GM23338 (cell line): Measurements from ENCODE around the gene NR2E3. TPM values are rescaled to one million over a fixed set of nuclear protein-coding genes. Genes with fewer than 3 reads are reported as not detected.

Experiments
- ATAC-seq: fragments of 200-7000 bp; cut with Tn5 transposase; 3 replicates; pipeline ENCODE4 v1.9.1; 2020
- DNase-seq: peaks from one replicate; pipeline ENCODE4 v3.0.0-alpha.2; 2015; ENCODE audit warnings: low spot score
- H2AFZ ChIP-seq: fragments of 200-600 bp; sonication (generic); 2 replicates; pipeline ENCODE4 v1.8.0; 2016; ENCODE audit warnings: antibody characterized with exemption, mild to moderate bottlenecking, moderate library complexity
- H3F3A ChIP-seq: fragments of 200-600 bp; sonication (generic); replicated peaks from 2 replicates; pipeline ENCODE4 v1.8.0; 2017; ENCODE audit warnings: antibody characterized with exemption, mixed run types, low read depth
- H3K27ac ChIP-seq: fragments of 200-600 bp; sonication (generic); 2 replicates; pipeline ENCODE4 v1.6.1; 2016; ENCODE audit warnings: low read depth
- H3K27me3 ChIP-seq: fragments of 200-600 bp; sonication (generic); 2 replicates; pipeline ENCODE4 v1.8.0; 2016; ENCODE audit warnings: mild to moderate bottlenecking, mixed run types, moderate library complexity; ENCODE audit not compliant: insufficient read depth
- H3K36me3 ChIP-seq: fragments of 200-600 bp; sonication (generic); 2 replicates; pipeline ENCODE4 v1.8.0; 2016; ENCODE audit warnings: mild to moderate bottlenecking; ENCODE audit not compliant: insufficient read depth
- H3K4me1 ChIP-seq: fragments of 200-600 bp; sonication (generic); 2 replicates; pipeline ENCODE4 v1.8.0; 2016; ENCODE audit warnings: mild to moderate bottlenecking, moderate library complexity; ENCODE audit not compliant: insufficient read depth
- H3K4me2 ChIP-seq: fragments of 200-600 bp; sonication (generic); 2 replicates; pipeline ENCODE4 v1.7.1; 2017; ENCODE audit warnings: mixed run types
- H3K4me3 ChIP-seq: fragments of 200-600 bp; sonication (generic); 2 replicates; pipeline ENCODE4 v1.6.1; 2016; ENCODE audit warnings: mixed run types
- H3K79me2 ChIP-seq: fragments of 200-600 bp; sonication (generic); replicated peaks from 2 replicates; pipeline ENCODE4 v1.8.0; 2017; ENCODE audit warnings: mild to moderate bottlenecking; ENCODE audit not compliant: insufficient read depth
- H3K9me2 ChIP-seq: fragments of 200-600 bp; sonication (generic); 2 replicates; pipeline ENCODE4 v1.8.0; 2017; ENCODE audit not compliant: insufficient read depth
- H4K20me1 ChIP-seq: fragments of 200-600 bp; sonication (generic); replicated peaks from 2 replicates; pipeline ENCODE4 v1.8.0; 2017; ENCODE audit warnings: mild to moderate bottlenecking; ENCODE audit not compliant: insufficient read depth
- H3K27ac Mint-ChIP-seq: 2 replicates; pipeline ENCODE4 v1.8.0; 2020; ENCODE audit warnings: inconsistent platforms, mild to moderate bottlenecking, moderate library complexity, mixed read lengths
- H3K27me3 Mint-ChIP-seq: 3 replicates; pipeline ENCODE4 v1.8.0; 2022; ENCODE audit warnings: low read depth, mild to moderate bottlenecking, moderate library complexity, mixed read lengths, inconsistent platforms; ENCODE audit not compliant: insufficient read depth, poor library complexity
- H3K36me3 Mint-ChIP-seq: 3 replicates; pipeline ENCODE4 v1.8.0; 2021; ENCODE audit warnings: low read depth, mild to moderate bottlenecking, inconsistent platforms, moderate library complexity, mixed read lengths
- H3K4me1 Mint-ChIP-seq: 3 replicates; pipeline ENCODE4 v1.8.0; 2020; ENCODE audit warnings: mild to moderate bottlenecking, inconsistent platforms, mixed read lengths
- H3K4me3 Mint-ChIP-seq: 3 replicates; pipeline ENCODE4 v1.8.0; 2021; ENCODE audit warnings: moderate library complexity, mild to moderate bottlenecking, inconsistent platforms, mixed read lengths
- H3K9me3 Mint-ChIP-seq: 3 replicates; pipeline ENCODE4 v1.8.0; 2020; ENCODE audit warnings: moderate library complexity, mild to moderate bottlenecking, inconsistent platforms, mixed read lengths
- CREB1 ChIP-seq: fragments of 250-450 bp; sonication (Bioruptor Pico); IDR thresholded peaks from 2 replicates; pipeline ENCODE4 v1.5.0; 2020; ENCODE audit warnings: low read depth, mild to moderate bottlenecking, moderate library complexity
- EZH2 ChIP-seq: fragments of 200-600 bp; sonication (generic); IDR thresholded peaks from one replicate; pipeline ENCODE4 v1.8.0; 2017; ENCODE audit warnings: antibody characterized with exemption, mild to moderate bottlenecking, low read depth; ENCODE audit not compliant: unreplicated experiment
- EZH2phosphoT487 ChIP-seq: fragments of 200-600 bp; sonication (generic); IDR thresholded peaks from one replicate; pipeline ENCODE4 v1.8.1; 2018; ENCODE audit warnings: antibody characterized with exemption; ENCODE audit not compliant: unreplicated experiment
- JUNB ChIP-seq: IDR thresholded peaks from one replicate; pipeline ENCODE4 v1.6.1; 2016; ENCODE audit warnings: antibody characterized with exemption; ENCODE audit not compliant: unreplicated experiment
- NANOG ChIP-seq: IDR thresholded peaks from 2 replicates; pipeline ENCODE4 v1.6.1; 2016; ENCODE audit warnings: antibody characterized with exemption, borderline replicate concordance
- STAT1 ChIP-seq: IDR thresholded peaks from one replicate; pipeline ENCODE4 v1.6.1; 2016; ENCODE audit warnings: antibody characterized with exemption; ENCODE audit not compliant: unreplicated experiment
- ZNF114 ChIP-seq: fragments of 250-450 bp; sonication (Bioruptor Pico); IDR thresholded peaks from 2 replicates; pipeline ENCODE4 v1.5.0; 2020; ENCODE audit warnings: mild to moderate bottlenecking, moderate library complexity
- polyA plus RNA-seq: library from polyadenylated mRNA; unstranded; fragments of >200 nt; fragmentation: Nextera tagmentation; extraction: Ambion mirVana; gene quantifications from 2 replicates; pipeline ENCODE4 v1.2.1, GENCODE V29; 2016
- total RNA-seq: library from RNA; depleted of rRNA; stranded (reverse); fragments of >200 nt; shearing (Covaris generic); gene quantifications from 2 replicates; pipeline ENCODE4 v1.2.3, GENCODE V29; 2014
- TF ChIP-seq, protein P1 (sequence below), 2 experiments: fragments of 200-600 bp in 1 of 2; sonication (generic) in 1 of 2; conservative IDR thresholded peaks; 2 replicates each; pipeline versions ENCODE4 v1.5.1 to v1.6.1; 2016 to 2017; ENCODE audit warnings: antibody characterized with exemption in 2 of 2, low read depth in 2 of 2, mild to moderate bottlenecking in 2 of 2, moderate library complexity in 1 of 2
- TF ChIP-seq, protein P2 (sequence below): IDR thresholded peaks from 2 replicates; pipeline ENCODE4 v1.6.1; 2016; ENCODE audit warnings: antibody characterized with exemption
- TF ChIP-seq, protein P3 (sequence below): IDR thresholded peaks from one replicate; pipeline ENCODE4 v1.6.1; 2018; ENCODE audit warnings: antibody characterized with exemption; ENCODE audit not compliant: unreplicated experiment

NR2E3 gene
- total and polyA plus RNA-seq, 2 experiments from 2014 or later: 1.3 to 1.4 TPM

DNA sequence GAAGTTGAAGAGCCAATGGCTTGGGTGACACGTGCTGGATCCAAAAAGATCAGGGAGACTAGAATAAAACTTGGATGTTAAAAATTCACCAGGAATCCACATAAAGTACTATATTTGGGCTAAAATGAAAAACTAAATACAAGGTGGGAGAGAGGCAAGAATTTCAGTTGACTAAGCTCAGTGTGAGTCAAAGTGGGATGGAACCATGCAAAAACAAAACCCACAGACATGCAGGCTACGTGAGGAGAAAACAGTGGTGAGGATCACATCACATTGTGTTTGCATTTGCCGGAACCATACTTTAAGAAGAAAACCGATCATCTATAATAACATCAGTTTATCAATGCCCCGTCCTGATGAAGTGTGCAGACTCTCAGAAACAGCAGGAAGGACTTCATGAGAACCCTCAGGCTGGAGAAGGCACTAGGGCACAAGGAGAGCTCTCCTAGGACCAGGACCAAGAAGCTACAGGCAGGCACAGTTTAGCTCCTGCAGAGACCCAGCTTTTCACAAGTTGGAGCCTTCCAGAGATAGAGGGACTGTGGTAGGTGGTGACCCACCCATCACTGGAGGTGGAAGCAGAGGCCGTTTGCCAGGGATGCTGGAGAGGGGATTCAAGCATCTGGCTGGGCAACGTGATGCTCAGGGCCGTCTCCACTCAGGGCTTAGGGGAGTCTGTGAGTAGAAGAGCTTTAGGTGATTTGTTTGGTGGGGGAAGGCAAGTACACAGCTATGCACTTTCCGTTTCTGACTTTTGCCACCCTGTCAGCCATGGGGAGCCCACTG is 29.0 kb upstream of the NR2E3 start (continued):
- TF ChIP-seq, protein P1, sequence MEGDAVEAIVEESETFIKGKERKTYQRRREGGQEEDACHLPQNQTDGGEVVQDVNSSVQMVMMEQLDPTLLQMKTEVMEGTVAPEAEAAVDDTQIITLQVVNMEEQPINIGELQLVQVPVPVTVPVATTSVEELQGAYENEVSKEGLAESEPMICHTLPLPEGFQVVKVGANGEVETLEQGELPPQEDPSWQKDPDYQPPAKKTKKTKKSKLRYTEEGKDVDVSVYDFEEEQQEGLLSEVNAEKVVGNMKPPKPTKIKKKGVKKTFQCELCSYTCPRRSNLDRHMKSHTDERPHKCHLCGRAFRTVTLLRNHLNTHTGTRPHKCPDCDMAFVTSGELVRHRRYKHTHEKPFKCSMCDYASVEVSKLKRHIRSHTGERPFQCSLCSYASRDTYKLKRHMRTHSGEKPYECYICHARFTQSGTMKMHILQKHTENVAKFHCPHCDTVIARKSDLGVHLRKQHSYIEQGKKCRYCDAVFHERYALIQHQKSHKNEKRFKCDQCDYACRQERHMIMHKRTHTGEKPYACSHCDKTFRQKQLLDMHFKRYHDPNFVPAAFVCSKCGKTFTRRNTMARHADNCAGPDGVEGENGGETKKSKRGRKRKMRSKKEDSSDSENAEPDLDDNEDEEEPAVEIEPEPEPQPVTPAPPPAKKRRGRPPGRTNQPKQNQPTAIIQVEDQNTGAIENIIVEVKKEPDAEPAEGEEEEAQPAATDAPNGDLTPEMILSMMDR (conservative IDR thresholded peaks at IDR 0.05; ENCODE audit: low read depth in 2 of 2): no peak
- TF ChIP-seq ZNF114 (CRISPR knock-in tag) (no peak), STAT1 (no peak), JUNB (no peak), EZH2phosphoT487 (no peak), EZH2 (no peak)
- TF ChIP-seq, protein P2, sequence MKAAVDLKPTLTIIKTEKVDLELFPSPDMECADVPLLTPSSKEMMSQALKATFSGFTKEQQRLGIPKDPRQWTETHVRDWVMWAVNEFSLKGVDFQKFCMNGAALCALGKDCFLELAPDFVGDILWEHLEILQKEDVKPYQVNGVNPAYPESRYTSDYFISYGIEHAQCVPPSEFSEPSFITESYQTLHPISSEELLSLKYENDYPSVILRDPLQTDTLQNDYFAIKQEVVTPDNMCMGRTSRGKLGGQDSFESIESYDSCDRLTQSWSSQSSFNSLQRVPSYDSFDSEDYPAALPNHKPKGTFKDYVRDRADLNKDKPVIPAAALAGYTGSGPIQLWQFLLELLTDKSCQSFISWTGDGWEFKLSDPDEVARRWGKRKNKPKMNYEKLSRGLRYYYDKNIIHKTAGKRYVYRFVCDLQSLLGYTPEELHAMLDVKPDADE: no peak

DNA sequence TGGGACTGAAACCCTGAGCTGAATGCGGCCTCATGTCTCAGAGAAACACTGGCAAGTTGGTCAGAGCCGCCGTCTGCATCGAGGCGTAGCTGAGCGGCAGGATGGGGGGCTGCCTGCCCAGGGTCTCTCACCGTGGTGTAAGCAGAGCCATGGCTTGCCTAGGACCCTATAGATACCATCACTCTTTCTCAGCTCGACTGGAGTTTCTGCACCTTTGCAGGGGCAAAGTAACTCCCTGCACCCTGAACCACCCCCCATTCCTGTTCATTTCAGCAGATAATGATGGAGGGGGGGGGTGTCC is 28.4 kb upstream of the NR2E3 start:
- H3K4me3 ChIP-seq: no peak overlapping the region
- ATAC-seq (no peak), DNase-seq (no peak)
- no peaks in the 10 kb centered on the region for H3K9me2 ChIP-seq
- no peaks in the 10 kb centered on the region for H3K79me2 ChIP-seq
- Mint-ChIP-seq H3K4me1 (peaks cover 12% of the 10 kb centered on the region), H3K9me3 (no peaks in the 10 kb centered on the region), H3K27ac (no peak overlapping the region), H3K36me3 (no peaks in the 10 kb centered on the region), H3K27me3 (peaks cover 4% of the 10 kb centered on the region), H3K4me3 (no peak overlapping the region)
- no peaks in the 10 kb centered on the region for H3K4me1 ChIP-seq
- no peaks in the 10 kb centered on the region for H3K27me3 ChIP-seq
- H2AFZ ChIP-seq: no peak overlapping the region
- H3K36me3 ChIP-seq: no peaks in the 10 kb centered on the region
- H3F3A ChIP-seq: no peaks in the 10 kb centered on the region
- no peak overlapping the region for H3K27ac ChIP-seq
- no peak overlapping the region for H3K4me2 ChIP-seq
- no peaks in the 10 kb centered on the region for H4K20me1 ChIP-seq
- TF ChIP-seq NANOG (no peak), CREB1 (CRISPR knock-in tag) (no peak), EZH2phosphoT487 (no peak), ZNF114 (CRISPR knock-in tag) (no peak), STAT1 (no peak)
- TF ChIP-seq, protein P2: no peak
- TF ChIP-seq, protein P3, sequence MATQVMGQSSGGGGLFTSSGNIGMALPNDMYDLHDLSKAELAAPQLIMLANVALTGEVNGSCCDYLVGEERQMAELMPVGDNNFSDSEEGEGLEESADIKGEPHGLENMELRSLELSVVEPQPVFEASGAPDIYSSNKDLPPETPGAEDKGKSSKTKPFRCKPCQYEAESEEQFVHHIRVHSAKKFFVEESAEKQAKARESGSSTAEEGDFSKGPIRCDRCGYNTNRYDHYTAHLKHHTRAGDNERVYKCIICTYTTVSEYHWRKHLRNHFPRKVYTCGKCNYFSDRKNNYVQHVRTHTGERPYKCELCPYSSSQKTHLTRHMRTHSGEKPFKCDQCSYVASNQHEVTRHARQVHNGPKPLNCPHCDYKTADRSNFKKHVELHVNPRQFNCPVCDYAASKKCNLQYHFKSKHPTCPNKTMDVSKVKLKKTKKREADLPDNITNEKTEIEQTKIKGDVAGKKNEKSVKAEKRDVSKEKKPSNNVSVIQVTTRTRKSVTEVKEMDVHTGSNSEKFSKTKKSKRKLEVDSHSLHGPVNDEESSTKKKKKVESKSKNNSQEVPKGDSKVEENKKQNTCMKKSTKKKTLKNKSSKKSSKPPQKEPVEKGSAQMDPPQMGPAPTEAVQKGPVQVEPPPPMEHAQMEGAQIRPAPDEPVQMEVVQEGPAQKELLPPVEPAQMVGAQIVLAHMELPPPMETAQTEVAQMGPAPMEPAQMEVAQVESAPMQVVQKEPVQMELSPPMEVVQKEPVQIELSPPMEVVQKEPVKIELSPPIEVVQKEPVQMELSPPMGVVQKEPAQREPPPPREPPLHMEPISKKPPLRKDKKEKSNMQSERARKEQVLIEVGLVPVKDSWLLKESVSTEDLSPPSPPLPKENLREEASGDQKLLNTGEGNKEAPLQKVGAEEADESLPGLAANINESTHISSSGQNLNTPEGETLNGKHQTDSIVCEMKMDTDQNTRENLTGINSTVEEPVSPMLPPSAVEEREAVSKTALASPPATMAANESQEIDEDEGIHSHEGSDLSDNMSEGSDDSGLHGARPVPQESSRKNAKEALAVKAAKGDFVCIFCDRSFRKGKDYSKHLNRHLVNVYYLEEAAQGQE: no peak
- TF ChIP-seq, protein P1 (conservative IDR thresholded peaks at IDR 0.05; ENCODE audit: low read depth in 2 of 2): no peak
